ENCODE data around the gene DLG1.

Gene DLG1

GRCh38 chr3:197242784-197243432 is 55.5 kb downstream of the DLG1 start:
- DNase-seq (ENCODE audit: low read depth) = no peak
- H3K4me3 ChIP-seq (ENCODE audit: low read depth, low read length) = no peak overlapping the region
- no peak for TF ChIP-seq CTCF (IDR thresholded peaks at IDR 0.05; ENCODE audit: low read depth, low read length, missing control alignments)

- DNase-seq (ENCODE audit: low read depth) = no peak
- H3K4me3 ChIP-seq (ENCODE audit: low read depth, low read length) = no peak overlapping the region
- no peak for TF ChIP-seq CTCF (IDR thresholded peaks at IDR 0.05; ENCODE audit: low read depth, low read length, missing control alignments)
These were observed 57.2 kb downstream of the DLG1 start for GRCh38 chr3:197241173-197241572.

- no peak overlapping the region for H3K4me3 ChIP-seq (ENCODE audit: low read depth, low read length)
- DNase-seq (ENCODE audit: low read depth) = no peak
- TF ChIP-seq CTCF (IDR thresholded peaks at IDR 0.05; ENCODE audit: low read depth, low read length, missing control alignments) = no peak
These were observed 58.6 kb downstream of the DLG1 start for GRCh38 chr3:197239857-197240256.

GRCh38 chr3:197238842-197239241 is 59.6 kb downstream of the DLG1 start:
- H3K4me3 ChIP-seq (ENCODE audit: low read depth, low read length) = no peak overlapping the region
- no peak for TF ChIP-seq CTCF (IDR thresholded peaks at IDR 0.05; ENCODE audit: low read depth, low read length, missing control alignments)
- DNase-seq (ENCODE audit: low read depth) = no peak

- no peak overlapping the region for H3K4me3 ChIP-seq (ENCODE audit: low read depth, low read length)
- no peak for DNase-seq (ENCODE audit: low read depth)
- TF ChIP-seq CTCF (IDR thresholded peaks at IDR 0.05; ENCODE audit: low read depth, low read length, missing control alignments) = no peak
These were observed 60.5 kb downstream of the DLG1 start for GRCh38 chr3:197237897-197238296.

GRCh38 chr3:197236362-197236761 is 62.0 kb downstream of the DLG1 start:
- DNase-seq (ENCODE audit: low read depth) = no peak
- H3K4me3 ChIP-seq (ENCODE audit: low read depth, low read length) = no peak overlapping the region
- no peak for TF ChIP-seq CTCF (IDR thresholded peaks at IDR 0.05; ENCODE audit: low read depth, low read length, missing control alignments)

Data from GM12864 (cell line).